NCI-H460 (cell line): ENCODE measurements around the gene EXD3. TPM values are rescaled to one million over a fixed set of nuclear protein-coding genes. Genes with fewer than 3 reads are reported as not detected.

Source experiments
- DNase-seq: peaks from one replicate; pipeline ENCODE4 v3.0.0-alpha.2; 2016; ENCODE audit warnings: low read depth; ENCODE audit errors: extremely low read depth
- total RNA-seq: library from RNA; depleted of rRNA; stranded (reverse); fragments of >200 nt; shearing (Covaris generic); gene quantifications from 2 replicates; pipeline ENCODE4 v1.2.3, GENCODE V29; 2014

EXD3 gene
- total RNA-seq, 1 experiment from 2014 or later, result 8.4 TPM

DNA sequence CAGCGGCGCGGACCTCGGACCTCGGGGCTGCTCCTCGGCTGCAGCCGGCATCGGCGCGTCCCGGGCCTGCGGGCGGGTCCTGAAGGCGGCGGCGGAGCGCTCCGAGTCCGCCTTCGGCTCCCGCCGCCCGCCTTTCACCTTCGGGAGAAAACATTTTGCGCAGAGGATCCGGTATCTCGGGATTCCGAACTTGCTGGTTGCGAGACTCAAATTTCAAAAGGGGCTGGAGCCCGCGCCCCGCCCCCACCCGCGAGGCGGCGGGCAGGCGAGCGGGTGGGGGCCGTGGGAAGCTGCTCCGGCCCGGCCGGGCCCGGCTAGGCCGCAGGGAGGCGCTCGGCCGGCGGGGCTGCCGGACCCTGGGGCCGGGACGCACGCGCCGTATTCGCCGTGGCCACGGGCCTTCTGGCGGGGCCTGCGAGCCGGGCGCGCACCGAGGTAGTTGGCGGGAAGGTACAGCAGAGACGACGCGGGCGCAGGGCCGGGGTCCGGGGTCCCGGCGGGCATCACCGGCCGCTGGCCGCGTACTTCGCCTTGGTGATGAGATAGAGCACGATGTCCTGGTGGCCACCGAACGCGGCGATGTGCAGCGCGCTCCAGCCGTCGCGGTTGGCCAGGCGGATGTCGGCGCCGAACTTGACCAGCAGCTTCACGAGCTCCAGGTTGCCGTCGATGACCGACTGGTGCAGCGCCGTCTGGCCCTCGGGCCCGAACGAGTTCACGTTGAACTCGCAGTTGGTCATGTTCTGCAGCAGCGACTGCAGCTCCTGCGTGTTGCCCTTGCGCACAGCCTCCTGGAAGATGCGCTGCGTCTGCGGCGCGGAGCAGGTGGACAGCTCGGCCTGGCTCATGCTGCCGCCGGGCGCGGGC lies 121.6 kb downstream of the EXD3 start:
- peak; percentile 48 for DNase-seq

GRCh38 chr9:137300567-137301080 lies 122.3 kb downstream of the EXD3 start:
- no peak for DNase-seq

- no peak for DNase-seq
Observed at GRCh38 chr9:137299938-137300337, 123.0 kb downstream of the EXD3 start.

DNA sequence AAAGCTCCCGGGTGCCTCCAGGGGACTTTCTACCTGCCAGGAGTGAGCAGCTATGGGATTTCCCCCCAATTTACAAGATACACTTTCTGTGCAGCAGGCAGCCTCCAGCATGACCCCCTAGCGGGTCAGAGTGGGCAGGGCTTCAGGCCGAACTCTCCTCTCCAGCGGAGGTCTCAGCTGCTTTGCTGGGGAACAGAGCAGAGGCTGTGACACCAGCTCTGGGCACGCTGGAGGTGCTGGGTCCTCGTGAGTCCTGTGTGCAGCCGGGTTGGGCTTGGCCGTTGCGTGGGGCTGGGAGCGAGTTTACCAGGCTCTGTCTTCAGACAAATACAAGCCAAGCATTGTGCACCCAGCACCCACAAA lies 123.8 kb downstream of the EXD3 start:
- DNase-seq, result no peak

GRCh38 chr9:137298401-137299202 lies 124.4 kb downstream of the EXD3 start:
- DNase-seq, result no peak

DNA sequence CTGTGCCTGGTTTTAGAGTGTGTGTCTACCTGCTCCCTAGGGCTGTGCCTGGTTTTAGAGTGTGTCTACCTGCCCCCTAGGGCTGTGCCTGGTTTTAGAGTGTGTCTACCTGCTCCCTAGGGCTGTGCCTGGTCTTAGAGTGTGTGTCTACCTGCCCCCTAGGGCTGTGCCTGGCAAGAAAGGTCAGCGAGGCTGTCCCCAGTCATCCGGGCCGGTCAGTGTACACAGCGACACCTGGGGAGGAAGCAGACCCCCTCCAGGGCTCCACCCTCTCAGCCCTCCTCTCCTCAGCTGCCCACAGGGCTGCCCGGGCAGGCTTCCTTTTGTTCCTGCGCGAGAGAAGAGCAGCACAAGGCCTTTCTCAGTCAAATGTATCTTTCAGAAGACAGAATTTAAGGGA lies 125.0 kb downstream of the EXD3 start:
- DNase-seq, result no peak

GRCh38 chr9:137296670-137297664 lies 126.0 kb downstream of the EXD3 start:
- DNase-seq, result no peak

DNA sequence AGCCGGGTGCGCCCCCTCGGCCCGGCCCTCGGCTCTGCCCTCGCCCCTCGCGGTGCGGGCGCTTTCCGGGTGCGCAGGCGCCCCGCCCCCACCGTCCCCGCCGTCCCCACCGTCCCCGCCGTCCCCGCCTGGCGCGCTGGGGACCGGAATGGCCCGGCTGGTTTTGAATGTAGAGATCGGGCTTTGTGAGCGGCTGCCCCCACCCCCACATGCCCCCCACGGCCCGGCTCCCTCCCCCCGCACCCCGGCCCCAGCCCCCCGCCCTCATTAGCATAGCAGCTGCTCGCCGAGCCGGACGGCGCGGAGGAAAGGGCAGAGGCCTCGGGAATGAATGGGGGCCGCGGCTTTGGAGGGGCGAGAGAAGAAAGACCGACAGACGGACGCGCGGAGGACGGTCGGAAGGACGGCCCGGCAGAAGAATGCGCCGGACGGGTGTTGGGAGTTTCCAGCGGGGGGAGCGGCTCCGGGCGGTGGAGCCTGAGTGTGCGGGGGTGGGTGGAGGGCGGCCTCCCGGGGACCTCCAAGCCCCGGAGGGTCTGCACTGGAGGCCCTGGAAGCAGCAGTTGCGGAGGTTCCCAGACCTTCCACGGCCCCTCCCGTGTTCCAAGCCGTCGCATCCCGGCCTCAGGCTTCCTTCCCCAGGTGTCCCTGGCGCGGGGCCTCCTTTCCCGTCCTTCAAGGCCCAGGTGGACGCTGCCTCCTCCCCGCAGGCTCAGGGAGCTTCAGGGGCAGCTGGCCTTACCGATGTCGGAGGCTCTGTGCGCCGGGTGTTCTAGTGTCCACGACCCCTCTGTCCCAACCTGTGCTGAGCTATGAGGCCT lies 126.9 kb downstream of the EXD3 start:
- DNase-seq, result no peak

- peak; percentile 38 for DNase-seq
Observed at GRCh38 chr9:137295238-137295811, 127.6 kb downstream of the EXD3 start.

DNA sequence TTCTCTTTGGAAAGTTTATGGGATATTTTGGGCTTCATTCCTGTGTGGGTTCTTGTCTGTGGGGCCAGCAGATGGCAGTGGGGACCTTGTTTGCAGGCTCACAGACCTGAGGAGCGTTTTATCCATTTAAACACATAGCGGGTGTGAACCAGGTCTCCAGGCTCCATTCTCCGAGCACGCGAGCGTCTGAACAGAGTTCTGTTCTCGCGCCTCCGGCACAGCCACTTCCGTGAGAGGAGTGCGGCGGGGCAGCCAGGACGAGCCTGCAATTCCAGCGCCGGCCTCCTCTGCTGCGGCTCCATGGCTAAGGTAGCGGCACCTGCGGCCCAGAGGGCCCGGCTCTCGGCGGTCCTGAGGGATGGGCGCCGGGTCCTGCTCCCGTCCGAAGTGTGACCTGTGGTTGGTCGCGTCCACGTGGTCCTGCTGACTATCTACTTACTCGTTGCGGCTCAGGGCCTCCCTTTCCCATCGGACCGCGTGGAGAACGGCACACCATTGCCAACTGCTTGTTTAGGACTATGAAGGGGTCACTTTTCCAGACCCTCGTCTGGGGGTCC lies 128.2 kb downstream of the EXD3 start:
- no peak for DNase-seq

GRCh38 chr9:137294091-137294680 lies 128.8 kb downstream of the EXD3 start:
- peak; percentile 26 for DNase-seq

- no peak for DNase-seq
Observed at GRCh38 chr9:137293482-137294090, 129.4 kb downstream of the EXD3 start.

GRCh38 chr9:137293094-137293481 lies 129.9 kb downstream of the EXD3 start:
- no peak for DNase-seq

- DNase-seq, result peak; percentile 70
Observed at GRCh38 chr9:137286975-137287383, 136.0 kb downstream of the EXD3 start.

GRCh38 chr9:137281345-137282116 lies 141.4 kb downstream of the EXD3 start:
- no peak for DNase-seq

DNA sequence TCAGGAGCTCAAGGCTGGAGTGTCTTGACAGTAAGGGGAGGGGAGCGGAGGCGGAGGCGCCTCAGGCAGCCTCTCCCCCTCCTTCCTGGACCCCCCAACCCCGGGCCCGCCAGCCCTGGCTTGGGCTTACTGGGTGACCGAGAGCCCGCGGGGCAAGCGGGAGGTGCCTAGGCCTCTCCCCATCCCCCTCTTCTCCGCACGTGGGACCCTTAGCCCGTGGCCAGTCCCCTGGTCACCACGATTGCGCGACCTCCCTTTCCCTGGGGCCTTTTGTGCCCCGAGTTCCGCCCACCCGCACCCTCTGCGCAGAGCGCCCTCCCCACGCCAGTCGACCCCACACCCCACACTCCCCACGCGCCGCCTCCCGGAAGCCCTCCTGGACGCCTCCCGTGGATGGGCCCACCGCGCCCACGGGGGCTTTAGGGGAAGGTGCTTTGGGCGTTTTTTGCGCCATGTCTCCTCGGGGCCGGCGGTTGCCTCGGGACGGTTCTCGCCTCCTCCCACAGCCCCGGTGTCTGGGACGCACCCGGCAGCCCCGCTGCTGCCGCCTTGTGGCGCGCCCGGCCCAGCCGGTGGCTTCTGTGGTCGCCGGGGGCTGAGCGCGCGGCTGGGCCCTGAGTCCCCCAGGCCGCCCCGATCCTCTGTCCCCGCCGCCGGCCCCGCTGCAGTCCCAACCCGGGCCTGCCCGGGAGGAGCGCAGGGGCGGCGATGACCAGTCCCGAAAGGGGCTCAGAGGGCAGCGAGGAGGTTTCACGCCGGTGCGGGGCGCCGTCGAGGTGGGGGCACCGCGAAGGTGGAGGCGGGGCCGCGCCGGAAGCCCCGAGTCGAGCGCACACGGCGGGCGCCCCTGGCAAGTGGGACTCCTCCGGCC lies 142.3 kb downstream of the EXD3 start:
- no peak for DNase-seq
